CD14-positive monocyte (primary cell): ENCODE data around the gene UPB1. TPM values are rescaled to one million over a fixed set of nuclear protein-coding genes. Genes with fewer than 3 reads are reported as not detected.

ENCODE experiments used
- DNase-seq, 3 donors: peaks; one replicate each; pipeline ENCODE4 v3.0.0-alpha.2; 2011 to 2022
- H2AFZ ChIP-seq: 2 replicates; pipeline ENCODE4 v1.6.0; 2012; ENCODE audit warnings: mild to moderate bottlenecking, low read depth, low read length, inconsistent platforms; ENCODE audit not compliant: insufficient read depth, poor library complexity, severe bottlenecking
- H3K27ac ChIP-seq, 2 donors: 1 replicate in 1 of 2; 2 replicates in 1 of 2; pipeline ENCODE4 v1.5.1; 2012 to 2013; ENCODE audit warnings: low read length in 2 of 2, control low read depth in 1 of 2, inconsistent platforms in 1 of 2, low read depth in 1 of 2, mild to moderate bottlenecking in 1 of 2
- H3K27me3 ChIP-seq, 2 donors: one replicate each; pipeline versions ENCODE4 v1.6.0 to v1.6.1; 2011 to 2013; ENCODE audit warnings: low read length in 2 of 2; ENCODE audit not compliant: control insufficient read depth in 2 of 2, insufficient read depth in 2 of 2
- H3K36me3 ChIP-seq, 2 donors: replicated peaks in 1 of 2; 1 replicate in 1 of 2; 2 replicates in 1 of 2; pipeline versions ENCODE4 v1.5.1 to v1.6.1; 2012 to 2013; ENCODE audit warnings: low read length in 2 of 2, control low read depth in 1 of 2, inconsistent platforms in 1 of 2, mild to moderate bottlenecking in 1 of 2; ENCODE audit not compliant: insufficient read depth in 2 of 2, control insufficient read depth in 1 of 2
- H3K4me1 ChIP-seq, 2 donors: 1 replicate in 1 of 2; 2 replicates in 1 of 2; pipeline versions ENCODE4 v1.5.1 to v1.6.1; 2012 to 2013; ENCODE audit warnings: low read length in 2 of 2, control low read depth in 1 of 2, inconsistent platforms in 1 of 2, mild to moderate bottlenecking in 1 of 2, moderate library complexity in 1 of 2; ENCODE audit not compliant: insufficient read depth in 2 of 2, control insufficient read depth in 1 of 2
- H3K4me2 ChIP-seq: replicated peaks from 2 replicates; pipeline ENCODE3; 2012; ENCODE audit warnings: low read length, moderate library complexity, mild to moderate bottlenecking; ENCODE audit not compliant: poor library complexity, severe bottlenecking; ENCODE audit errors: extremely low read depth
- H3K4me3 ChIP-seq, 3 experiments: fragments of 200-600 bp in 1 of 3; sonication (generic) in 1 of 3; replicated peaks in 1 of 3; 1 replicate in 2 of 3; 2 replicates in 1 of 3; pipeline ENCODE4 v1.5.1; 2011 to 2013; ENCODE audit warnings: low read length in 3 of 3, mild to moderate bottlenecking in 3 of 3, control low read depth in 2 of 3, low read depth in 2 of 3, inconsistent platforms in 1 of 3, moderate library complexity in 1 of 3
- H3K79me2 ChIP-seq: 2 replicates; pipeline ENCODE4 v1.6.0; 2012; ENCODE audit warnings: mild to moderate bottlenecking, control low read depth, inconsistent platforms, low read length, moderate library complexity; ENCODE audit not compliant: insufficient read depth
- H3K9ac ChIP-seq: 2 replicates; pipeline ENCODE4 v1.6.0; 2017; ENCODE audit warnings: low read length, mild to moderate bottlenecking; ENCODE audit not compliant: insufficient read depth, poor library complexity, severe bottlenecking
- H3K9me3 ChIP-seq, 2 donors: replicated peaks in 1 of 2; 1 replicate in 1 of 2; 2 replicates in 1 of 2; pipeline versions ENCODE4 v1.5.1 to v1.6.1; 2012 to 2013; ENCODE audit warnings: low read length in 2 of 2, control low read depth in 1 of 2; ENCODE audit not compliant: control insufficient read depth in 1 of 2, insufficient read depth in 1 of 2
- H4K20me1 ChIP-seq: 2 replicates; pipeline ENCODE4 v1.6.0; 2012; ENCODE audit warnings: mild to moderate bottlenecking, low read length, control low read depth, moderate library complexity; ENCODE audit not compliant: insufficient read depth
- H3K27ac Mint-ChIP-seq, 7 donors: one replicate each; pipeline ENCODE4 v1.8.0; 2020; ENCODE audit warnings: mild to moderate bottlenecking in 7 of 7, mixed read lengths in 7 of 7, moderate library complexity in 6 of 7, inconsistent platforms in 2 of 7
- H3K27me3 Mint-ChIP-seq, 3 donors: one replicate each; pipeline ENCODE4 v1.8.0; 2021 to 2022; ENCODE audit warnings: low read depth in 3 of 3, mild to moderate bottlenecking in 3 of 3, mixed read lengths in 3 of 3, moderate library complexity in 3 of 3, inconsistent platforms in 1 of 3
- H3K36me3 Mint-ChIP-seq, 2 donors: one replicate each; pipeline ENCODE4 v1.8.0; 2020; ENCODE audit warnings: mixed read lengths in 2 of 2, inconsistent platforms in 1 of 2, mild to moderate bottlenecking in 1 of 2
- H3K4me1 Mint-ChIP-seq: one replicate; pipeline ENCODE4 v1.8.0; 2020; ENCODE audit warnings: mild to moderate bottlenecking, mixed read lengths
- H3K4me3 Mint-ChIP-seq, 2 donors: one replicate each; pipeline ENCODE4 v1.8.0; 2020; ENCODE audit warnings: mild to moderate bottlenecking in 2 of 2, mixed read lengths in 2 of 2, moderate library complexity in 1 of 2
- H3K9me3 Mint-ChIP-seq, 7 donors: one replicate each; pipeline ENCODE4 v1.8.0; 2020 to 2022; ENCODE audit warnings: mixed read lengths in 7 of 7, mild to moderate bottlenecking in 6 of 7, moderate library complexity in 6 of 7, inconsistent platforms in 2 of 7
- CTCF ChIP-seq: fragments of 200-600 bp; IDR thresholded peaks from one replicate; pipeline ENCODE4 v1.8.0; 2022; ENCODE audit warnings: antibody characterized with exemption, mild to moderate bottlenecking
- WGBS: methylation state at CpG from one replicate; pipeline ENCODE4 v1.1.5; 2013; ENCODE audit warnings: missing lambda C conversion rate; ENCODE audit not compliant: insufficient coverage; 5-methylcytosine and 5-hydroxymethylcytosine counted together
- intact Hi-C, 2 donors: fragments of 100-400 bp; cut with micrococcal nuclease; formaldehyde crosslinking; loops; one replicate each; pipeline versions ENCODE4 v1.15.0 to v1.15.1; 2023
- polyA plus RNA-seq, 3 donors: library from polyadenylated mRNA; depleted of rRNA in 1 of 3; unstranded in 2 of 3; stranded (reverse) in 1 of 3; fragments of 300-500 nt in 2 of 3; fragments of >200 nt in 1 of 3; fragmentation: Illumina TruSeq in 2 of 3; gene quantifications; 1 replicate in 2 of 3; 2 replicates in 1 of 3; pipeline ENCODE4 v1.2.3, GENCODE V29; 2012 to 2021

Gene UPB1
- polyA plus RNA-seq, 3 donors, result 0.13 to 0.17 TPM; not detected in 1

GRCh38 chr22:24451162-24451561 lies 44.0 kb upstream of the UPB1 start:
- H3K9me3 ChIP-seq, result peaks cover 4% of the 10 kb centered on the region in 2 donors
- no peak overlapping the region for H3K27ac ChIP-seq
- H3K79me2 ChIP-seq, result no peaks in the 10 kb centered on the region
- H3K4me3 ChIP-seq, result no peak overlapping the region
- no peak for DNase-seq
- H3K27me3 Mint-ChIP-seq, result peaks cover 0 to 3% (median 2%) of the 10 kb centered on the region in 3 donors
- no peak overlapping the region for H3K4me3 Mint-ChIP-seq
- H3K27me3 ChIP-seq, result no peaks in the 10 kb centered on the region
- no peak overlapping the region for H3K4me2 ChIP-seq
- no peak for TF ChIP-seq CTCF
- no peak overlapping the region for H3K9ac ChIP-seq
- H2AFZ ChIP-seq, result no peak overlapping the region
- H3K4me1 ChIP-seq, result peaks cover 38 to 39% of the 10 kb centered on the region in 2 donors
- intact Hi-C loops, result no loop called here
- H3K4me1 Mint-ChIP-seq, result peaks cover 33% of the 10 kb centered on the region
- peaks cover 9 to 14% of the 10 kb centered on the region in 2 donors for H3K36me3 Mint-ChIP-seq
- H3K36me3 ChIP-seq, result no peaks in the 10 kb centered on the region
- no peak overlapping the region for H3K27ac Mint-ChIP-seq
- H4K20me1 ChIP-seq, result no peaks in the 10 kb centered on the region
- H3K9me3 Mint-ChIP-seq, result peaks cover 2 to 7% (median 4%) of the 10 kb centered on the region in 7 donors

GRCh38 chr22:24453853-24454252 lies 41.3 kb upstream of the UPB1 start:
- Histone ChIP-seq H4K20me1 (no peaks in the 10 kb centered on the region), H3K9ac (no peak overlapping the region), H3K4me3 (no peak overlapping the region), H3K27me3 (no peaks in the 10 kb centered on the region), H3K27ac (no peak overlapping the region), H3K9me3 (peaks cover 4% of the 10 kb centered on the region in 2 donors), H3K79me2 (no peaks in the 10 kb centered on the region), H3K4me2 (no peak overlapping the region), H3K4me1 (peaks cover 31 to 33% of the 10 kb centered on the region in 2 donors), H3K36me3 (no peaks in the 10 kb centered on the region), H2AFZ (no peak overlapping the region)
- peaks cover 0 to 3% (median 2%) of the 10 kb centered on the region in 3 donors for H3K27me3 Mint-ChIP-seq
- no CpG with 5 or more reads among the region's 1 CpG for WGBS
- no peak for TF ChIP-seq CTCF
- no peak overlapping the region for H3K4me3 Mint-ChIP-seq
- no peak for DNase-seq
- H3K36me3 Mint-ChIP-seq, result peaks cover 0 to 2% of the 10 kb centered on the region in 2 donors
- H3K4me1 Mint-ChIP-seq, result peaks cover 31% of the 10 kb centered on the region
- intact Hi-C loops, result no loop called here
- peaks cover 2 to 7% (median 4%) of the 10 kb centered on the region in 7 donors for H3K9me3 Mint-ChIP-seq
- no peak overlapping the region for H3K27ac Mint-ChIP-seq
